HG03432 (cell line): ENCODE results near the gene RAD23B.

Experiments used
- ATAC-seq: cut with Tn5 transposase; IDR thresholded peaks from one replicate; pipeline ENCODE4 v1.9.1; 2021; ENCODE audit warnings: mild to moderate bottlenecking, moderate library complexity; ENCODE audit not compliant: unreplicated experiment

The RAD23B gene

DNA sequence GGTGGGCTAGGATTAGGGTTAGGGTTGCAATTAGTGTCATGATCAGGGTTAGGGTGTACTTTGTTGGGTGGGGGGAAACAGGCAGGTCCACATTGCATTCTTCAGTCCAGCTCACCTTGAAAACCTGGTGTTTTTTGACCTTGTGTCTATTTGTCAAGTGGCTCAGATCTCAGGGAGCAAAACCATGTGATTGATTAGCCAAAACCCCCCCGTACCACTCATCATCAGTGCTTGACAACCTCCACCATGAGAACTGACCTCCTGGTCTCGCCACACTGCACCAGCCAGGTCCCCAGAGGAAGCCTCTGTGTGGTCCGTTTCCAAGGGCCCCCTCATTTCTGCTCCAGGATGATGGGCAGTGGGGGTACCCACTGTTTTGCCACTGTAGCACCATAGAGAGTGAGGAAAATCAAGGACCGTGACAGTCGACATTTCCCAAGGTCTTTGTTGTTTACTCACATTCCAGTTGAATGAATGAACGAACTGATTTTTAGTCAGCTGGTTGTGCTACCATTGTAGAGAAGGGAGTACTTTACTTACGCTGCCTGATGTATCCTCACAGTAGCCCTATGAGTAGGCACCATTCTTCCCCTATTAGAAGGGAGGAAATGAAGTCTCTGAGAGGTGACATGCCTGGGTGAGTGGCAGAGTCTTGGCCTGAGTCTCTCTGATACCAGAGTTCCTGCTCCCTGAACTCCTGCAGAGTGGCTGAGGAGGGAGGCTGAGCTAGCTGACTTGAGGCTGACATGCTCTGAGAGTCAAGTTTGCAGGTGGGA lies 84.8 kb downstream of the RAD23B start:
- no peak for ATAC-seq

- ATAC-seq, result no peak
Observed at GRCh38 chr9:107368696-107369095, 85.6 kb downstream of the RAD23B start.

GRCh38 chr9:107373809-107374208 lies 90.7 kb downstream of the RAD23B start:
- no peak for ATAC-seq

GRCh38 chr9:107375001-107375400 lies 91.9 kb downstream of the RAD23B start:
- ATAC-seq, result no peak

DNA sequence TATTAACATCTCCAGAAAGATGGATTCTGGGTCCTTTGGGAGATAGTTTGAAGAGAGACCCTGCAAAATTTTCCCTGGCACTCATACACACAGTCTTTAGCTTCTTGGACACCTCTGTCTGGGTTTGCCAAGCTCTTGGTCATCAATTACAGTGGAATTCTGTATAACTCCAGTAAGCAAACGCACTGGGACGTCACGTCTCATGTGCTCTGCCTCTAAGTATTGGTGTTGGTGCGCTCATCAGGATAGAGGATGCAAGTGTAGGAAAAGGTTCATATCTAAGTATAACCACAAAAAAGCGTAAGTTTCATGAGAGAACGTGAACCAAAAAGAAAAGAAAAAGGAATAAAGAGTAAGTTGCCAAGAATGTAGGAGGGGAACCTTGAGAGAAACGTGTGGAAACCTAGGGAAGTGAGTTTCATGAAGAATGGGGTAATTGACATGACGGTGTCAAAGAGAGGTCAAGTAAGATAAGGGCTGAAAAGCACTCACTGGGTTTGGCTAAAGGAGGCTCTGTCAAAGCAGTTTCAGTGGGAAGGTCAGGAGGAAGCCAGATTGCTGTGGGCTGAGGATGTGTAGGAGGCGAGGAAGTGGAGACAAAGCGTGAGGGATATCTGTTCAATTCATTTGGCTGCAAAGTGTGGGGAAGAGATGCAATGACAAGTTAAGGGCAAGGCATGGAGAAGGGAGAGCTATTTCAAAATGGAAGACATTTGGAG lies 92.7 kb downstream of the RAD23B start:
- no peak for ATAC-seq

GRCh38 chr9:107378006-107378405 lies 94.9 kb downstream of the RAD23B start:
- no peak for ATAC-seq
